ENCODE data around the gene DGKI.

DGKI gene

DNA sequence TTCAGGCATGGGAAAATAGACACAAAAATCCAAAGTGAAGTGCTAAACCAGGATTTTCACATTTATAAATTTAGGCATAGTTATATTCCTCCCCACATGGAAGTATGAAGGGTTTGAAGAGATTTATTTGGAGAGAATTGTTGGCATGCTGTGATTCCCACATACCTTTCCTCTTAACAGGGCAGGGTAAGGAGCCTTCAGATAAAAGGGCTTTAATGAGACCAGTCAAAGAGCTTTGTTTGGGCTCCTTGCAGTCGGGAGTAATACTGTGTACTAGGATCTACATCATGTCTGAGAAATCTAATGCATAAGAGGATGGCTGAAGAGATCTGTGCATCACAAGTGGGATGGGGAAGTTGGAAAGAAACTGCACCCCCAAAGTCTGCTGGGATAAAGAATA, 362.4 kb downstream of the DGKI start:
- H3K27me3 ChIP-seq (ENCODE audit: control insufficient read depth, insufficient read depth, low read length): no peaks in the 10 kb centered on the region
- no peaks in the 10 kb centered on the region for H3K9me3 ChIP-seq (ENCODE audit: control insufficient read depth, insufficient read depth, low read length)
- no CpG with 5 or more reads among the region's 1 CpG for WGBS (ENCODE audit: insufficient coverage, insufficient read length)
- H3K36me3 ChIP-seq (ENCODE audit: control insufficient read depth, insufficient read depth, low read length): no peaks in the 10 kb centered on the region
- no peaks in the 10 kb centered on the region for H3K4me1 ChIP-seq (ENCODE audit: control insufficient read depth, insufficient read depth, low read length)
- no peak overlapping the region for H3K27ac ChIP-seq (ENCODE audit: low read length)
- no peak for DNase-seq (ENCODE audit: low read depth, low spot score)
- H3K4me3 ChIP-seq (ENCODE audit: low read length): no peak overlapping the region

DNA sequence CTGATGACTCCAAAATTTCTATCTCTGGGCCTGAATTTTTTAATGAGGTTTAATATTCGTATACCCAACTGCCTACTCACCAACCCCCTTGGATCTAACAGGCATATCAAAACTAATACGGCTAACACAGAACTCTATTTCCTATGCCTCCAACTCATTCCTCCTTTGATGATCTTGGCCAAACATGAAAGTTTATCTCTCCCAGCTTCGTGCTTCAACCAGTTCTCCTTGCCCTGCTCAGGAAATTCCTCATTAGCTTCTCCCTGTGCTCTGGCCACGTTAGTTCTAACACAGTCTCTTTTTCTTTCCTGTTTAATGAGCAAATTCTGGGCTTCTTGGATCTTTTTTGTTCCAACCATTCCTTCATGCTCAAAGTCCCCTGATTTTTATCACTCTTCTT, 364.3 kb downstream of the DGKI start:
- no CpG with 5 or more reads among the region's 4 CpGs for WGBS (ENCODE audit: insufficient coverage, insufficient read length)
- Histone ChIP-seq H3K36me3 (ENCODE audit: control insufficient read depth, insufficient read depth, low read length) (no peaks in the 10 kb centered on the region), H3K4me1 (ENCODE audit: control insufficient read depth, insufficient read depth, low read length) (no peaks in the 10 kb centered on the region), H3K27me3 (ENCODE audit: control insufficient read depth, insufficient read depth, low read length) (no peaks in the 10 kb centered on the region), H3K9me3 (ENCODE audit: control insufficient read depth, insufficient read depth, low read length) (no peaks in the 10 kb centered on the region), H3K4me3 (ENCODE audit: low read length) (no peak overlapping the region), H3K27ac (ENCODE audit: low read length) (no peak overlapping the region)
- no peak for DNase-seq (ENCODE audit: low read depth, low spot score)

DNA sequence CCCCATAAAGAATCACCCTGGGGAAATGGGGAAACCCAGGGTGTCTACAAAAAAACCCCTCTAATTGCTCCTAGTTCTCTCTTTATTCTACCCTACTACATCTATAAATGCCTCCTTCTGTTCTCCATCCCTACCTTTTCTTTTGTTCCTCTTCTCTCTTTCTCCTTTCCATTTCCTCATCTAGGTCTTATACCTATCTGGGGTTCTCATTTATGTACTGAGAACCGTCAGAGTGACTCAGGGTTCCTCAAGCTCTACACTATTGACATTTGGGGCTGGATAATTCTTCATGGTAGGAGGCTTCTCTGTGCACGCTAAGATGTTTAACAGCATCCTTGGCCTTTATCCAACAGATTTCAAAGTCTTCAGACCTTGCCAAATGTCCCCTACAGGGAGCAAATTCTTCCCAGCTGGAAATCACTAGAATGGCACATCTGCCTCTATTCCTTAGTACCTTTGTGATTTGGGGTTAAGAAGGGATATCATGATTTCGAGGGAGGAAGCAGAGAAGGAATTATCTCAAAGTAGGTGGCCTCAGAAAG, 365.9 kb downstream of the DGKI start:
- DNase-seq (ENCODE audit: low read depth, low spot score): no peak
- whole genome bisulfite sequencing (ENCODE audit: insufficient coverage, insufficient read length): no CpG with 5 or more reads among the region's 3 CpGs
- no peaks in the 10 kb centered on the region for H3K4me1 ChIP-seq (ENCODE audit: control insufficient read depth, insufficient read depth, low read length)
- no peaks in the 10 kb centered on the region for H3K9me3 ChIP-seq (ENCODE audit: control insufficient read depth, insufficient read depth, low read length)
- no peak overlapping the region for H3K4me3 ChIP-seq (ENCODE audit: low read length)
- no peaks in the 10 kb centered on the region for H3K36me3 ChIP-seq (ENCODE audit: control insufficient read depth, insufficient read depth, low read length)
- no peak overlapping the region for H3K27ac ChIP-seq (ENCODE audit: low read length)
- no peaks in the 10 kb centered on the region for H3K27me3 ChIP-seq (ENCODE audit: control insufficient read depth, insufficient read depth, low read length)

DNA sequence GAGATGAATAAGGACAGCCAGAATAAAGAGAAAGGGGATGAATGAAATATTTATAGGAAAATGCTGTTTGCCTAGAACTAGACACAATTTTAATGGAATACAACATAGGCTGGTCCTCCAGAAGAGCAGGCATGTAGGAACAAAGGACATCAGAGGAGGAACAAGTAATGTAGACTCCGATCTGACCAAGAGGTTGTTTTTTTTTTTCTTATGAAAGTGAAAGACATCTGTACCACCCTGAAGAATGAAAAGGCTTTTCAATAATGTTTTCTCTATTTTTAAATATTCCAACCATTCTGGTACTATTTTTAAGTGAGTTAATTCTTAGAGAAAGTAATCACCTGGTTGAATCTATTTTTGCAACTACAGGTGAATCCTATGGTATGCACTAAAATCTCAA, 366.4 kb downstream of the DGKI start:
- no peaks in the 10 kb centered on the region for H3K4me1 ChIP-seq (ENCODE audit: control insufficient read depth, insufficient read depth, low read length)
- H3K4me3 ChIP-seq (ENCODE audit: low read length): no peak overlapping the region
- no peak for DNase-seq (ENCODE audit: low read depth, low spot score)
- no peaks in the 10 kb centered on the region for H3K9me3 ChIP-seq (ENCODE audit: control insufficient read depth, insufficient read depth, low read length)
- no peaks in the 10 kb centered on the region for H3K27me3 ChIP-seq (ENCODE audit: control insufficient read depth, insufficient read depth, low read length)
- no peaks in the 10 kb centered on the region for H3K36me3 ChIP-seq (ENCODE audit: control insufficient read depth, insufficient read depth, low read length)
- no peak overlapping the region for H3K27ac ChIP-seq (ENCODE audit: low read length)
- no CpG with 5 or more reads among the region's 1 CpG for WGBS (ENCODE audit: insufficient coverage, insufficient read length)

DNA sequence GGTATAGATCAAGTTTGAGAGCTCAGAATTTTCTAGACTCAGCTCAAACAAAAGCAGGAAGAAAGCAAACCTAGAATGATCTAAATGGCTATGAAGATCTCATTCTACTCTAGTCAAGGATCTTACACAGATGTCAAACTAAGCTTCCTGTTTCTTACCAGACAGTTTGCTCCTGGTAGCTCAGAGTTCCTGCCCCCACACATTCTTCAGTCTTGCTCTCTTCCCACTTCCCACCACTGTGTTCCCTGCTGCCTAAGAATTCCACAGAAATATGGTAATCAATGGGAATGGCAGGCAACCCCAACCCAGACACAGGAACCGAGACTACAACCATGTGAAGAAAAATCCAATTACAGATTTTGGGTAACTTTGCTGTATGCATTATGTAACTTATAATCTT, 369.8 kb downstream of the DGKI start:
- WGBS (ENCODE audit: insufficient coverage, insufficient read length): no CpG with 5 or more reads among the region's 1 CpG
- Histone ChIP-seq H3K27ac (ENCODE audit: low read length) (no peak overlapping the region), H3K4me3 (ENCODE audit: low read length) (no peak overlapping the region), H3K36me3 (ENCODE audit: control insufficient read depth, insufficient read depth, low read length) (no peaks in the 10 kb centered on the region), H3K9me3 (ENCODE audit: control insufficient read depth, insufficient read depth, low read length) (no peaks in the 10 kb centered on the region), H3K27me3 (ENCODE audit: control insufficient read depth, insufficient read depth, low read length) (no peaks in the 10 kb centered on the region), H3K4me1 (ENCODE audit: control insufficient read depth, insufficient read depth, low read length) (no peaks in the 10 kb centered on the region)
- no peak for DNase-seq (ENCODE audit: low read depth, low spot score)

DNA sequence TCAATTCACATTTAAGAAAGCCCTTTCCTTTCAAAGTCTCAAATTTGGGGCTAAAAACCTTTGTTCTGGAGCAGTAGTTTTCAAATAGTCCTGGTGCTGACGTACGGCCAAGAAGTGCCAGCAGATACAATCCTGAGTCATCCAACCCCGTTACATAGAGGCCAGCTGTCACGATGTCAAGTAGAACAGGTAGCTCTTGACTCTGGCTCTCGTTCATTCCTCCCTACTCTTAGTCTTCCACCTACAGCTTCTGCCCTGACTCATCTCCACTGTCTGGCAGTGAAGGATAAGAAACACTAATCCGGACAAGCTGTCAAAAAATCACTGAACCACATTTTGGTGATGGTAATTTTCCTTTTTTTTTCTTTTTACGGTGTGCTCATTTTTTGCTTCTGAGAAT, 370.8 kb downstream of the DGKI start:
- Histone ChIP-seq H3K4me3 (ENCODE audit: low read length) (no peak overlapping the region), H3K27me3 (ENCODE audit: control insufficient read depth, insufficient read depth, low read length) (no peaks in the 10 kb centered on the region), H3K9me3 (ENCODE audit: control insufficient read depth, insufficient read depth, low read length) (no peaks in the 10 kb centered on the region), H3K36me3 (ENCODE audit: control insufficient read depth, insufficient read depth, low read length) (no peaks in the 10 kb centered on the region), H3K27ac (ENCODE audit: low read length) (no peak overlapping the region), H3K4me1 (ENCODE audit: control insufficient read depth, insufficient read depth, low read length) (no peaks in the 10 kb centered on the region)
- no peak for DNase-seq (ENCODE audit: low read depth, low spot score)
- no CpG with 5 or more reads among the region's 7 CpGs for WGBS (ENCODE audit: insufficient coverage, insufficient read length)

DNA sequence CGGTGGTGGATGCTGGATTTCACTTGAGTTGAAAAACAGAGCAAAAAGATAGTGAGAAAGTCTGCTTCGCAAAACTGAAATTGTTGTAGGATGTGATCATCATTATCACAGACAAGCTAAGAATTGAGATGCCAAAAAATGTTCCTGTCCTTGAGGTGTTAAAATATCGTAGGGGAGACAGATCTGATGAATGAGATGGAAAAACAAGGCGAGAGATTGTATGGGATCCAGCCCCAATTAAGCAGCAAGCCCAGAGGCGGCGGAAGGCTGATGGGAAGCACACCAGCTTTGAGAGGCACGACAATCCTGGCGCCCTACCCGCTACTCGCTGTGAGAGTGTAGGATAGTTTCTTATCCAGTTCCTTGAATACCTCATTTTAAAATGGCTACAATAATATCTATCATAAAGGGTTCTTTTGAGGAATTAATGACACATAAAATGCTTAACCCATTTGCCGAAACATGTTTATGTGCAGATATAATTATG, 372.2 kb downstream of the DGKI start:
- Histone ChIP-seq H3K4me3 (ENCODE audit: low read length) (no peak overlapping the region), H3K27ac (ENCODE audit: low read length) (no peak overlapping the region), H3K27me3 (ENCODE audit: control insufficient read depth, insufficient read depth, low read length) (no peaks in the 10 kb centered on the region), H3K36me3 (ENCODE audit: control insufficient read depth, insufficient read depth, low read length) (no peaks in the 10 kb centered on the region), H3K9me3 (ENCODE audit: control insufficient read depth, insufficient read depth, low read length) (no peaks in the 10 kb centered on the region), H3K4me1 (ENCODE audit: control insufficient read depth, insufficient read depth, low read length) (no peaks in the 10 kb centered on the region)
- DNase-seq (ENCODE audit: low read depth, low spot score): no peak
- no CpG with 5 or more reads among the region's 11 CpGs for WGBS (ENCODE audit: insufficient coverage, insufficient read length)

DNA sequence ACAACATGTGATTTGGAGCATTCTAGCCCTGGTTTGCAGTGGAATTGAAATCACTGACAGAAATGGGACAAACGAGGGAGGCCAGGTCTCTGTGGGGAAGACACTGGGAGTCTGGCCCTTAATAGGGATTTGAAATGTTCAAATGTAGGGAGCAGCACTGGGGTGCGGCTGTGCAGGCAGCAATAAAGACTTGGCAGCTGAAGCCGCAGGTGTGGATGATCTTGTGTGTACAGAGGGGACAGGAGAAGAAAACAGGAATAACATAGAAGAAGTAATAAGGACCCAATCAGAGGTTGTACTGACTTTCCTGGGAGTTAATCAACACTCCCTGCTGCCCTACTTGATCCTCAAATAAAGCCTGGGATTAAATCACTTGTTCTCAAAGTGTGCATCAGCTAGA, 375.6 kb downstream of the DGKI start:
- Histone ChIP-seq H3K36me3 (ENCODE audit: control insufficient read depth, insufficient read depth, low read length) (no peaks in the 10 kb centered on the region), H3K27me3 (ENCODE audit: control insufficient read depth, insufficient read depth, low read length) (no peaks in the 10 kb centered on the region), H3K4me3 (ENCODE audit: low read length) (no peak overlapping the region), H3K9me3 (ENCODE audit: control insufficient read depth, insufficient read depth, low read length) (no peaks in the 10 kb centered on the region), H3K4me1 (ENCODE audit: control insufficient read depth, insufficient read depth, low read length) (no peaks in the 10 kb centered on the region), H3K27ac (ENCODE audit: low read length) (no peak overlapping the region)
- DNase-seq (ENCODE audit: low read depth, low spot score): no peak
- no CpG with 5 or more reads among the region's 3 CpGs for WGBS (ENCODE audit: insufficient coverage, insufficient read length)

DNA sequence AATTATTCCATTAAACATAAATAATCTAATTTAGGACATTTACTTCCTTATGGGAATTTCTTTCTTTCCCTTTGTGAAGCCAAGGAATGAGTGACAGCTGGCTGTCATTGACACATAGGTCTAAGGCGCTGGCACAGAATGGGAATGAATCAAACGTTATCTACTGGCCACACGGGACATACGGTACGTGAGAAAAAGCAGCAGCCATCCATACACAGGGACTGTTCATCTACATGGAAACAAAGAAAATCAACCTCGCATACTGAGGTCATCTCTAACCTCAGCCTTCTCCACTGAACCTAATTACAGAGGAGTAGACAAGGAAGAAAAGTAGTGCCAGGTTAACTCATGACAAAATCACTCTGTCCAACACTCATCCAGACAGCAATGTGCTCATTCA, 376.9 kb downstream of the DGKI start:
- no peak overlapping the region for H3K4me3 ChIP-seq (ENCODE audit: low read length)
- DNase-seq (ENCODE audit: low read depth, low spot score): no peak
- no peaks in the 10 kb centered on the region for H3K27me3 ChIP-seq (ENCODE audit: control insufficient read depth, insufficient read depth, low read length)
- H3K9me3 ChIP-seq (ENCODE audit: control insufficient read depth, insufficient read depth, low read length): no peaks in the 10 kb centered on the region
- H3K27ac ChIP-seq (ENCODE audit: low read length): no peak overlapping the region
- H3K36me3 ChIP-seq (ENCODE audit: control insufficient read depth, insufficient read depth, low read length): no peaks in the 10 kb centered on the region
- no peaks in the 10 kb centered on the region for H3K4me1 ChIP-seq (ENCODE audit: control insufficient read depth, insufficient read depth, low read length)
- no CpG with 5 or more reads among the region's 6 CpGs for WGBS (ENCODE audit: insufficient coverage, insufficient read length)

DNA sequence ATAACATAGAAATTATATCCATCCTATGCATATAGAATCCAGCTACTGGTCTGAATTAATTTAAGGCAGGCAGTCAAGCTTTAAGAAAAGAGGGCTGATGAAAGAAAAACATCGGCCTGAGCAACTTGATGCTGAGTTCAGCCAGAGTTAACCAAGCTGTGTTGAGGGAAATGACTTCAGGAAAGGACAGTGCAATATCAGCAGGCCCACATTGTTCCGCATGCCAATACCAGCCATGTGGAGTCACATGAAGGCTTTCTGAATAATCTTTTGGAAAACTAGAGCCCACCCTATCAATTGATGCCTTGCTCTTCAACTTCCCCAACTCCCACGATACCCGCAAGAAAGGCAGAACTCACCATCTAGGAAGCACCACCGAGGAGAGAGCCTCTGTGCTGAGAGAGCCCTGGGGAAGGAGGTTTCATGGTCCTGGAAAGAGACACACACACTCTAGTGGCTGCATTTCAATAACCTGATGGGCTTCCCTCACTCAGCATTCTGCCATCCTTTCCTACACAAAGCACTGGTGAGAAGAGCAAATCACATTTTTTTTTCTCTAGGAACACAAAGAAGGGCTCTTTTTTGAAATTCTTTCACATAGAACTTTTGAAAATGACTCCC, 377.5 kb downstream of the DGKI start:
- no peaks in the 10 kb centered on the region; the same call in 1 of the 2 replicates for H3K4me1 ChIP-seq (ENCODE audit: control insufficient read depth, insufficient read depth, low read length)
- H3K27me3 ChIP-seq (ENCODE audit: control insufficient read depth, insufficient read depth, low read length): no peaks in the 10 kb centered on the region
- no peak for DNase-seq (ENCODE audit: low read depth, low spot score)
- WGBS (ENCODE audit: insufficient coverage, insufficient read length): no CpG with 5 or more reads among the region's 5 CpGs
- H3K27ac ChIP-seq (ENCODE audit: low read length): no peak overlapping the region
- H3K36me3 ChIP-seq (ENCODE audit: control insufficient read depth, insufficient read depth, low read length): no peaks in the 10 kb centered on the region
- no peaks in the 10 kb centered on the region for H3K9me3 ChIP-seq (ENCODE audit: control insufficient read depth, insufficient read depth, low read length)
- H3K4me3 ChIP-seq (ENCODE audit: low read length): no peak overlapping the region

DNA sequence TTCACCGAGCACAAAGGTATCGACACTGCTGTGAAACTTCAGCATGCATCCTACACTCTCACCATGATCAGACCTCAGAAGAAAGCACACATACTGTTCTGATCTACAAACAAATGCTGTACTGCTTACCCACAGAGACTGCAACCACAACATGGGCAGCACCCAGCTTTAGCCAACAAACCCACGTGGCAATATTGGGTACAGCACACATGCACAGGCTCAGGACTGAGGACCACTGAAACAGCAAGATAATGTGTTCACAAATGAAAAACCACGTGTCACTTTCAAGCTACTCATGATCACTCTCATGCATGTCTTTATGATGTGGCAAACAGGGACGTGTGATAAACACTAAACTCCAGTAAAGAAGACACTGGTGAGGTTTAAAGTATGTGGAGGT, 383.9 kb downstream of the DGKI start:
- no peak overlapping the region for H3K27ac ChIP-seq (ENCODE audit: low read length)
- H3K4me3 ChIP-seq (ENCODE audit: low read length): no peak overlapping the region
- H3K4me1 ChIP-seq (ENCODE audit: control insufficient read depth, insufficient read depth, low read length): no peaks in the 10 kb centered on the region; the same call in 1 of the 2 replicates
- WGBS (ENCODE audit: insufficient coverage, insufficient read length): no CpG with 5 or more reads among the region's 5 CpGs
- no peaks in the 10 kb centered on the region for H3K36me3 ChIP-seq (ENCODE audit: control insufficient read depth, insufficient read depth, low read length)
- no peaks in the 10 kb centered on the region for H3K9me3 ChIP-seq (ENCODE audit: control insufficient read depth, insufficient read depth, low read length)
- DNase-seq (ENCODE audit: low read depth, low spot score): no peak
- H3K27me3 ChIP-seq (ENCODE audit: control insufficient read depth, insufficient read depth, low read length): no peaks in the 10 kb centered on the region

Data from iPS DF 6.9 (cell line).